ENCODE measurements around the gene IPMK. TPM values are rescaled to one million over a fixed set of nuclear protein-coding genes. Genes with fewer than 3 reads are reported as not detected.
A peak's percentile ranks its signal among the peaks of the same experiment; 100 is the strongest.

IPMK gene
- total RNA-seq, 1 donor from 2014 or later = 4.5 TPM

- Mint-ChIP-seq H3K27me3 (ENCODE audit: low read depth) (peaks cover 1% of the 10 kb centered on the region), H3K4me1 (no peaks in the 10 kb centered on the region), H3K4me3 (no peak overlapping the region), H3K9me3 (no peaks in the 10 kb centered on the region), H3K36me3 (no peaks in the 10 kb centered on the region), H3K27ac (no peak overlapping the region)
- TF ChIP-seq CTCF (IDR thresholded peaks at IDR 0.05; ENCODE audit: unreplicated experiment) = peak; percentile 84
- DNase-seq (ENCODE audit: low spot score in 2 of 2, unreplicated experiment in 2 of 2) = no peak
Observed at GRCh38 chr10:58177362-58177947, 90.2 kb downstream of the IPMK start.

GRCh38 chr10:58175990-58176900 lies 91.4 kb downstream of the IPMK start:
- Mint-ChIP-seq H3K9me3 (no peaks in the 10 kb centered on the region), H3K4me3 (no peak overlapping the region), H3K27me3 (ENCODE audit: low read depth) (peaks cover 1% of the 10 kb centered on the region), H3K36me3 (no peaks in the 10 kb centered on the region), H3K4me1 (no peaks in the 10 kb centered on the region), H3K27ac (no peak overlapping the region)
- no peak for TF ChIP-seq CTCF (IDR thresholded peaks at IDR 0.05; ENCODE audit: unreplicated experiment)
- no peak for DNase-seq (ENCODE audit: low spot score in 2 of 2, unreplicated experiment in 2 of 2)

GRCh38 chr10:58174831-58175230 lies 92.9 kb downstream of the IPMK start:
- Mint-ChIP-seq H3K27me3 (ENCODE audit: low read depth) (peaks cover 1% of the 10 kb centered on the region), H3K4me3 (no peak overlapping the region), H3K9me3 (no peaks in the 10 kb centered on the region), H3K4me1 (no peaks in the 10 kb centered on the region), H3K27ac (no peak overlapping the region), H3K36me3 (no peaks in the 10 kb centered on the region)
- no peak for DNase-seq (ENCODE audit: low spot score in 2 of 2, unreplicated experiment in 2 of 2)
- TF ChIP-seq CTCF (IDR thresholded peaks at IDR 0.05; ENCODE audit: unreplicated experiment) = no peak

GRCh38 chr10:58173391-58173790 lies 94.3 kb downstream of the IPMK start:
- TF ChIP-seq CTCF (IDR thresholded peaks at IDR 0.05; ENCODE audit: unreplicated experiment) = no peak
- Mint-ChIP-seq H3K4me1 (no peaks in the 10 kb centered on the region), H3K27me3 (ENCODE audit: low read depth) (peaks cover 5% of the 10 kb centered on the region), H3K4me3 (no peak overlapping the region), H3K9me3 (no peaks in the 10 kb centered on the region), H3K27ac (no peak overlapping the region), H3K36me3 (no peaks in the 10 kb centered on the region)
- DNase-seq (ENCODE audit: low spot score in 2 of 2, unreplicated experiment in 2 of 2) = no peak

- H3K27ac Mint-ChIP-seq = no peak overlapping the region
- no peak for DNase-seq (ENCODE audit: low spot score in 2 of 2, unreplicated experiment in 2 of 2)
- H3K36me3 Mint-ChIP-seq = no peaks in the 10 kb centered on the region
- H3K9me3 Mint-ChIP-seq = no peaks in the 10 kb centered on the region
- H3K4me1 Mint-ChIP-seq = no peaks in the 10 kb centered on the region
- no peak for TF ChIP-seq CTCF (IDR thresholded peaks at IDR 0.05; ENCODE audit: unreplicated experiment)
- H3K27me3 Mint-ChIP-seq (ENCODE audit: low read depth) = peaks cover 5% of the 10 kb centered on the region
- H3K4me3 Mint-ChIP-seq = no peak overlapping the region
Observed at GRCh38 chr10:58171146-58171545, 96.5 kb downstream of the IPMK start.

Measured in mesothelial cell of epicardium (in vitro differentiated cells).